Heart right ventricle (tissue), 16 donors: Measurements from ENCODE around the gene FNBP1. TPM values are rescaled to one million over a fixed set of nuclear protein-coding genes. Genes with fewer than 3 reads are reported as not detected.
A peak's percentile ranks its signal among the peaks of the same experiment; 100 is the strongest.

Experiments
- ATAC-seq, 8 donors: fragments of 200-7000 bp; cut with Tn5 transposase; one replicate each; pipeline ENCODE4 v1.9.1; 2020; ENCODE audit warnings: mild to moderate bottlenecking in 8 of 8, moderate library complexity in 8 of 8, moderate number of reproducible peaks in 1 of 8
- DNase-seq, 2 donors: peaks; one replicate each; pipeline ENCODE4 v3.0.0-alpha.2; 2020
- H3K27ac ChIP-seq, 10 donors: fragments of 200-600 bp; sonication (generic) in 2 of 10; one replicate each; pipeline versions ENCODE4 v1.5.0 to v1.8.0; 2020 to 2022; ENCODE audit warnings: mild to moderate bottlenecking in 3 of 10
- H3K27me3 ChIP-seq, 7 donors: fragments of 200-600 bp; one replicate each; pipeline ENCODE4 v1.8.0; 2021 to 2022; ENCODE audit warnings: mild to moderate bottlenecking in 2 of 7
- H3K36me3 ChIP-seq, 9 donors: fragments of 200-600 bp; sonication (generic) in 1 of 9; one replicate each; pipeline versions ENCODE4 v1.5.0 to v1.8.0; 2020 to 2022; ENCODE audit warnings: mild to moderate bottlenecking in 2 of 9
- H3K4me1 ChIP-seq, 9 donors: fragments of 200-600 bp; sonication (generic) in 1 of 9; one replicate each; pipeline versions ENCODE4 v1.5.0 to v1.8.0; 2020 to 2022; ENCODE audit warnings: mild to moderate bottlenecking in 4 of 9
- H3K4me3 ChIP-seq, 10 donors: fragments of 200-600 bp; sonication (generic) in 2 of 10; one replicate each; pipeline versions ENCODE4 v1.5.0 to v1.8.0; 2020 to 2022; ENCODE audit warnings: mild to moderate bottlenecking in 7 of 10, moderate library complexity in 2 of 10
- H3K9me3 ChIP-seq, 11 donors: fragments of 200-600 bp in 10 of 11; sonication (generic) in 2 of 11; one replicate each; pipeline versions ENCODE4 v1.5.0 to v1.8.0; 2013 to 2022; ENCODE audit warnings: mild to moderate bottlenecking in 2 of 11, control low read depth in 1 of 11, moderate library complexity in 1 of 11
- CTCF ChIP-seq, 9 donors: fragments of 200-600 bp; sonication (generic) in 2 of 9; IDR thresholded peaks; one replicate each; pipeline versions ENCODE4 v1.5.0 to v1.8.0; 2021 to 2022; ENCODE audit warnings: antibody characterized with exemption in 9 of 9, mild to moderate bottlenecking in 5 of 9, moderate library complexity in 1 of 9
- WGBS, 2 donors: extraction: QIAGEN DNeasy Blood & Tissue Kit; methylation state at CpG; one replicate each; pipeline ENCODE4 v1.1.7; 2013; ENCODE audit warnings: inconsistent platforms in 1 of 2; 5-methylcytosine and 5-hydroxymethylcytosine counted together
- intact Hi-C, 10 donors: fragments of 100-400 bp; cut with DNase I; formaldehyde crosslinking; loops; one replicate each; pipeline versions ENCODE4 v1.11.1 to v1.14.2; 2022
- polyA plus RNA-seq, 2 donors: library from polyadenylated mRNA; stranded (reverse); fragments of 200-250 nt; gene quantifications; one replicate each; pipeline ENCODE4 v1.2.3, GENCODE V29; 2013
- total RNA-seq, 10 donors: library from RNA; stranded (reverse); fragmentation: NEBNext Ultra II Directional in 3 of 10; extraction: Animal tissue kit (Norgen Biotek cat#: 25700) in 3 of 10; gene quantifications; one replicate each; pipeline versions ENCODE4 v1.2.1 to v1.2.4, GENCODE V29; 2021 to 2023
- donor health status: Arrhythmogenic right ventricular cardiomyopathy.
- donor health status: ischemic (EF 13 %, LVEDD 7.1; RV severe dilation, severe dysfunction).
- donor health status: healthy with polysubstance abuse.
- donor health status: DM: no; HTN: yes; CAD: no.
- donor health status: DM: no; HTN: no; CAD: no.
- donor health status: ischemic (EF 25% LVEDD 6.9; RV normal size, moderate dysfunction).
- donor health status: ischemic (EF 25% LVEDD 5.7; RV mildly dilated, moderate dysfunction).
- donor health status: healthy.
- donor health status: DM: yes; HTN: yes; CAD: no.
- donor health status: Ischemic cardiomyopathy.
- donor health status: ischemic (EF 35%, LVEDD 5.7; RV mildly dilated, moderate dysfunction).
- donor health status: nonischemic (EF 11% LVEDD 7.7; RV severe dilation, severe dysfunction).
- donor health status: DM: yes; HTN: yes; CAD: no.
- donor health status: PGD.
- donor health status: ischemic (EF 29% LVEDD 5.4; RV normal size, mild dysfunction).
- donor health status: nonischemic (EF 23%, LVEDD 6.1; RV moderate dilation, normal function).

The FNBP1 gene
- total and polyA plus RNA-seq, 12 donors = 7.4 to 38.4 (median 22.2) TPM

DNA sequence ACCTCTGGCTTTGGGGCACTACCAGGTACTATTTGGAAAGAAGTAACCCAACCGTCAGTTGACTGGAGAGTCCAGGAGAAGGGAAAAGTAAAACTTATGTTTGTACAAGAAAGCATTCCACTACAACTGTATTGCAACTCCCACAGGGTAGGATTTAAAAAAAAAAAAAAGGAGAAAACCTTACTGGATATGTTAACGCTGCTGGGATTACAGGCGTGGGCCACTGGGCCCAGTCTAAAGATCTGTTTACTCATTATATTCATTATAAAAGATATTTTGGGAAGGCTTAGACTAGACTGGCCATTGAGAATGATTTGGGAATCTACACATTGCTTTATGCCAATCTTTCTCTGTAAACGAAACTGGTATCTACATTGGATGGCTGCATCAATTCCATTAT, 121.1 kb downstream of the FNBP1 start:
- Histone ChIP-seq H3K4me3 (no peak overlapping the region), H3K4me1 (peaks cover 0 to 28% (median 0%) of the 10 kb centered on the region in 9 donors), H3K27ac (no peak overlapping the region), H3K9me3 (no peaks in the 10 kb centered on the region), H3K27me3 (no peaks in the 10 kb centered on the region), H3K36me3 (peaks cover 0 to 94% (median 33%) of the 10 kb centered on the region in 9 donors)
- no peak for DNase-seq
- intact Hi-C loops = no loop called here
- ATAC-seq = no peak
- WGBS, 2 donors = 94 to 95% methylated on average over 4 of the region's 4 CpGs
- no peak for TF ChIP-seq CTCF (IDR thresholded peaks at IDR 0.05)

DNA sequence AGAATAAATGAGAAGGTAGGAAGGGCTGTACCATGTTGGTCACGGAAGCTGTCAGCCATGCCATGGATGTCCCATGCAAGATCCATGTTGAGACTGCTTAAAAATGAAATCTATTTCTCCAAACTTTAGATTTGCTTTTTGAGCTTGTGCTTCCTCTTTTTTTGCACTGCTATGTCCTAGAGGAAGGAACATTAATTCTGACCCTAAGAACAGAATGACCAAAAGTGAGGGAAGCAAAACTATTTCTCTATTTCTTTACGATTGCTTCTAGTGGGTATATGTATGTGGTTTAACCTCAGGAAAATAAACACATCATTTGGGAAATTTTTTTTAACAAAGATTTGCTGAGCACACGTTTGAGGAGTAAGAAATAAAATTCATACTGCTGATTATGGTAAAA, 123.1 kb downstream of the FNBP1 start:
- ATAC-seq (peak in 6 of 8 donors; percentile 31 to 71 (median 52)), DNase-seq (no peak)
- Histone ChIP-seq H3K4me3 (peak overlapping the region in 1 of 10 donors; percentile 13), H3K27ac (peak overlapping the region in 1 of 10 donors; percentile 68), H3K36me3 (peaks cover 0 to 89% (median 21%) of the 10 kb centered on the region in 9 donors), H3K27me3 (no peaks in the 10 kb centered on the region), H3K4me1 (peaks cover 0 to 28% (median 0%) of the 10 kb centered on the region in 9 donors), H3K9me3 (no peaks in the 10 kb centered on the region)
- TF ChIP-seq CTCF (IDR thresholded peaks at IDR 0.05) = no peak
- intact Hi-C loops = no loop called here
- 80 to 81% methylated on average over 3 of the region's 3 CpGs for WGBS, 2 donors

GRCh38 chr9:129919277-129919676, 123.7 kb downstream of the FNBP1 start:
- no peak for TF ChIP-seq CTCF (IDR thresholded peaks at IDR 0.05)
- H3K36me3 ChIP-seq = peaks cover 0 to 88% (median 16%) of the 10 kb centered on the region in 9 donors
- H3K4me3 ChIP-seq = peak overlapping the region in 1 of 10 donors; percentile 13
- H3K27me3 ChIP-seq = no peaks in the 10 kb centered on the region
- DNase-seq (no peak), ATAC-seq (no peak)
- H3K27ac ChIP-seq = peak overlapping the region in 1 of 10 donors; percentile 68
- 61 to 64% methylated on average over 3 of the region's 3 CpGs for WGBS, 2 donors
- intact Hi-C loops = no loop called here
- peaks cover 0 to 28% (median 0%) of the 10 kb centered on the region in 9 donors for H3K4me1 ChIP-seq
- H3K9me3 ChIP-seq = no peaks in the 10 kb centered on the region

DNA sequence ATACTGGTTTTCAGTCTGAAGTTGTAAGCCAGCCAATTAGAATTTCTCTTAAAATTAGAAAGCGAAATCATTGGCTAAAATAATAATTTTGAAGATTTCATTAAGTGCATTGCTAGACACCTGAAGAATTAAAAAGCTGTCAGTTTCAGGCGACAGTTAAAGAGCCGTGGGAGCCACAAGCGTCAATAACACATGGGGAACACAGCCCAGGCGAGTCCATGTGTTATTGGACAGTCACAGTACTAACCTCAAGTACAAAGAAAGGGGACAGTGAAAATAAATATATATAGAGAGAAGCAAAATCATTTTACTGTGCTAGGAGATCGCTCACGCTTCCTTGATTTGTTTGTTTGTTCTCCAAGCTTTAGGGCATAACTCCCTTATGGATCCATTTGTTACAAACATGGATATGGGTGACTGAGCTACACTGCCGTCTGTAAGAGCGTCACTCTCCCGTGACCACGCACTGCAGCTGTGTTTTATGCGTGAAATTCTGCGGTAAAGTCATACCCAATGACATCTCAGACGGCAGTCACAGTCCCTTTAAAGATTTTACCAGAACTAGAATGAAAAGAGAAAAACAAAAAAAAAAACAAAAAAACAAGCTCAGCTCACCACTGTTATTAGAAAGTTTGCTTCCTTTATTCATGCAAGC, 124.6 kb downstream of the FNBP1 start:
- Histone ChIP-seq H3K27me3 (no peaks in the 10 kb centered on the region), H3K36me3 (peaks cover 0 to 86% (median 10%) of the 10 kb centered on the region in 9 donors), H3K4me1 (peaks cover 0 to 25% (median 0%) of the 10 kb centered on the region in 9 donors), H3K9me3 (no peaks in the 10 kb centered on the region), H3K27ac (peak overlapping the region in 1 of 10 donors; percentile 68), H3K4me3 (no peak overlapping the region)
- DNase-seq = no peak
- WGBS, 2 donors = 94 to 98% methylated on average over 14 of the region's 14 CpGs
- intact Hi-C loops = no loop called here
- ATAC-seq = no peak
- no peak for TF ChIP-seq CTCF (IDR thresholded peaks at IDR 0.05)
